ENCODE results near the gene MARCHF6. TPM values are rescaled to one million over a fixed set of nuclear protein-coding genes. Genes with fewer than 3 reads are reported as not detected.

The MARCHF6 gene
- total RNA-seq, 1 donor from 2014 or later = 142 TPM

Other genes starting within 250 kb of the MARCHF6 start
- gene ATPSCKMT, start 103.8 kb upstream of the MARCHF6 start, total RNA-seq = 17.2 TPM
- gene CCT5, start 103.4 kb upstream of the MARCHF6 start, total RNA-seq = 102 TPM
- 31.2 TPM for gene CMBL, start 45.8 kb upstream of the MARCHF6 start, total RNA-seq
- 0.43 TPM for gene ROPN1L, start 88.2 kb downstream of the MARCHF6 start, total RNA-seq
- 15.2 TPM for gene ANKRD33B, start 210.4 kb downstream of the MARCHF6 start, total RNA-seq